RPMI8226 (cell line): ENCODE data around the gene PTPRN.
"Not testable (repeated sequence)": the region's sequence is repeated elsewhere in the genome, so short reads cannot be mapped to it uniquely, and the experiment has no call there.

Source experiments
- DNase-seq: peaks from one replicate; pipeline ENCODE4 v3.0.0-alpha.2; 2015

PTPRN gene

DNA sequence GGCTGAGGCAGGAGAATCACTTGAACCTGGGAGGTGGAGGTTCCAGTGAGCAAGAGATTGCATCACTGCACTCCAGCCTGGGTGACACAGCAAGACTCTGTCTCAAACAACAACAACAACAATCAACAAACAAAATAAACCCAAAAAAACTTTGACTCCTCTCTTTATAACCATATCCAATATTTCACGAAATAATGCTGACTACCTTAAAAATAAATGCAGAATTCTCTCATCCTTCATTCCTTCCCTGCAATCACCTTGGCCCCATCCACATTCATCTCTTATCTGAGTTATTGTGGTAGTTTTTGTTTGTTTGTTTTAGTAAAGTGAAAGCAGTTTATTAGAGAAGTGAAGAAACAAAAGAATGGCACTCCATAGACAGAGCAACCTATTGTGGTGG, 3.2 kb downstream of the PTPRN start:
- no peak for DNase-seq

DNA sequence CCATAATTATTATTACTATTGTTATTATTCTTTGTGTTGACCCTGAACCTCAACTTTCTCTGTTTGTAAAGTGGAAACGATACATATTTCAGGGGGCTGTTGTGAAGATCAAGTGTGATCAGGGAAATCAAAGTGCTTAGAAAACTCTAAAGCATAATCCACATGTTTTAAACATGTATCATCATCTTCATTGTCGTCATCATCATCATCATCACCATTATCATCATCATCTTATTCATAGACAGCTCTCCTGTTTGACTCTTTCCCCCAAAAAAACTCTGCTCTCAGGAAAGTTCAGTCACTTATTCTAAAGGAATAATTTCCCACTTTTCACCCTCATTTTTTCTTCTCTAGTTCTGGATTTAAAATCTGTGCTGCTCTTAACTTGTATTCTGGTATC, 5.0 kb downstream of the PTPRN start:
- no peak for DNase-seq

DNA sequence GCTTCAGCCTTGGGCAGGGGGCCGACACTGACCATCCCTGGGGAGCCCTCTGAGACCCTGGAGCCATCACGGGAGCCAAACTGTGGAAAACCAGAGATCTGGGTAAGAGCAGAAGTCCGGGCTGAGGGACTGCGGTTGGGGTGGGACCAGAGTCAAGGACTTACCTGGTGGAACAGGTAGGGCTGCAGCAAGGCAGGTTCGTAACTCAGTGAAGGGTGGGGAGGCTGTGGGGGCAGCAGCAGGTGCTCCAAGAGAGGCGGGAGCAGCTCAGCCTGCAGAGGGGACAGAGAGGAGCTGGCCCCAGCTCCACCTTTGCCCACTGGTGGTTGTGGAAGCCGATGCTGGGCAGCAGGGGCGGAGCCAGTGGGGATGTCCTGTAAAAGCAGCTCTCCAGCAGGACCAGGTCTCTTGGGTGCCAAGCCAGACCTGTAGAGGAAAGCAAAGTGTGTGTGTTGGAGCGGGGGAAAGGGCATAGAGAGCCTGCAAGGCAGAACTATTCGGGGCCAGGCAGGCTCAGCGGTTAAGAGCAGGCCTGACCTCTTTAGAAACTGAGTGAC, 6.7 kb downstream of the PTPRN start:
- DNase-seq = no peak

DNA sequence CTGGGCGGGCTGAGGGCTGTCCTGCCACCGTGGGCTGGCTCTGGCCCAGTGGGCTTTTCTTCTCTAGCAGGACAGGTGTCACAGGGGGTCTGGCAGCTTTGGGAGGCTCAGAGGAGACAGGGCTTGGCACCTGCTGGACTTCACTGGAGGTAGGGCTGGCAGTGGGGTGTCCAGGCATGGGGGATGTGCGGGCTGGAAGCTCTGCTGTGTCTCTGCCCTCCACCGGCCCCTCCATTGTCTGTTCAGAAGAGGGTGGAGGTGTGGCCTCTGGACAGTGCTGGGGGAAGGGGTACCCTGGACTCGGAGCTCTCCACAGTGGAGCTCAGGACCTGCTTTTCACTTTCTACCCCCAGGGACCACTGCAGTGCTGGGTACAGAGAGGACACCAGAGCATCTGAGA, 9.2 kb downstream of the PTPRN start:
- no peak for DNase-seq

DNA sequence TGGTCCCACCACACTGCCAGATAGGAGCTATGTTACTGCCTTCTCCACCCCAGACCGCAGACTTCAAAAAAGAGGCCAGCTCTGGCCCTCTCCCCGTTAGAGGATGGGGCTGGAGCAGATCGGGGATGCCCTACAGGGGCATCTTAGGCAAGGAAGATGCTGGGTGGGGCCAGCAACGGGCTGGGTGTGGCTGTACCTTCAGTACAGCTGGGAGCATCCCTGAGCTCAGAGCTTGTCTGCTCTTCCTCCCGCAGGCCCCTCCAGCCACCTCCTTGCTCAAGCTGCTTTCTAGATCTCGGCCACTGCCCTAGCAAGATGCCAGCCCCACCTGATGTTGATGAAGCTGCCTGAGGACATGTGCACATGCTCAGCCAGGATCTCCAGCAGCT, 9.8 kb downstream of the PTPRN start:
- DNase-seq = no peak

DNA sequence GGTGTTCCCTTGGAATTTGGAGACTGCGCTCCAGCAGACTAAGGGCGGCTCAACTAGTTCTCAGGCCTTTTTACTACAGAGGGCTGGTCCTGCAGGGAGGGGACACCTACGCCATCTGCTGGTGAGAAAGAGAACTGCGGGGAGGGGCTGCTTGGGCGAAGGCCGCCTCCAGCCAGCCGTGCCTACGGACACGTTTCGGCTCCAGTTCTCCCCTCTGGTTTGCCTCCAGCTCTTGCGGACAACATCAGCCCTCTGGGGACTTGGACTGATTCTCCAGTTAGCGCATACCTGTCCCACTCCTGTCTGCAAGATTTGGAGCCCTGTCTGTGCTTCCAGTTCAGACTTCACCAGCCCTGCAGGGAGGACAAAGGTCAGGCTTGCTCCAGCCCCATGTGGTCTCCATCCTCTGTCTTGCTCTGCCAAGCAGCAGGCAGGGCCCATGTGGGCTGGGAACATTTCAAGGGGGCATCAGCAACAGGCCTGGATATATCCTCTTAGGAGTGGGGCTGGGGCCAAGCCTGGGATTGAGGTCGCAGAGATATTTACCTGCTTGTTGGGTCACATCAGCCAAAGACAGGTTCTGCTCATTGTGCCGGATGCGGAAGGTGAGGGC, 10.3 kb downstream of the PTPRN start:
- DNase-seq = peak; percentile 71

DNA sequence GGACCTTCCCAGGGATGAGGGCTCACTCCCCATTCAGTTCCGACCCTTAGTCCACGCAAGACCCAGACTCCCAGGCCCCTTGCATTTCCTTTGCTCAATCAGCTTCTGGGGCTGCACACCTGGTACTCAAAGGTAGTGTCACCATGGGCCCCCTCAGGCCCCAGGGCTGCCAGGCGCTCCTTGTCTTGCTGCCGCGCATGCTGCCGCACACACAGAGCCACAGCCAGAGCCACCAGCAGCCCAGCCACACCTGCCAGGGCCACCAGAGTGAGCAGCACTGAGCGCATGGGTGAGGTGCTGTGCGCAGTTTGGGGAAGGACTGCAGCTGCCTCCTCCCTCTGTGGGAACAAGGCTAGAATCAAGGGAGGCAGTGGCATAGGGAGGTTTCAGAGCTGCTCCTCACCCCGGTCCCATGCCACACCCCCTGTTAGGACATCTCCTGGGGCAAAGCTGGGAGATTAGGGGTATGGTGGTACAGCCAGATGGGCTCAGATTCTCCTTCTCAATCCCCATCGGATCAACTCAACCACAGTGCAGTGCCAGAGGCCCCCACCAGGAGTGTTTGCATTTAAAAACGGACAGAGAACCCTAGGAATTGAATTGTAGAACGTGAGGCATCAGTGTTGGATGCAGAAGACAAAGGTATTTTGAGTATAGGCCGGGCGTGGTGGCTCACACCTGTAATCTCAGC, 11.3 kb downstream of the PTPRN start:
- no peak for DNase-seq

DNA sequence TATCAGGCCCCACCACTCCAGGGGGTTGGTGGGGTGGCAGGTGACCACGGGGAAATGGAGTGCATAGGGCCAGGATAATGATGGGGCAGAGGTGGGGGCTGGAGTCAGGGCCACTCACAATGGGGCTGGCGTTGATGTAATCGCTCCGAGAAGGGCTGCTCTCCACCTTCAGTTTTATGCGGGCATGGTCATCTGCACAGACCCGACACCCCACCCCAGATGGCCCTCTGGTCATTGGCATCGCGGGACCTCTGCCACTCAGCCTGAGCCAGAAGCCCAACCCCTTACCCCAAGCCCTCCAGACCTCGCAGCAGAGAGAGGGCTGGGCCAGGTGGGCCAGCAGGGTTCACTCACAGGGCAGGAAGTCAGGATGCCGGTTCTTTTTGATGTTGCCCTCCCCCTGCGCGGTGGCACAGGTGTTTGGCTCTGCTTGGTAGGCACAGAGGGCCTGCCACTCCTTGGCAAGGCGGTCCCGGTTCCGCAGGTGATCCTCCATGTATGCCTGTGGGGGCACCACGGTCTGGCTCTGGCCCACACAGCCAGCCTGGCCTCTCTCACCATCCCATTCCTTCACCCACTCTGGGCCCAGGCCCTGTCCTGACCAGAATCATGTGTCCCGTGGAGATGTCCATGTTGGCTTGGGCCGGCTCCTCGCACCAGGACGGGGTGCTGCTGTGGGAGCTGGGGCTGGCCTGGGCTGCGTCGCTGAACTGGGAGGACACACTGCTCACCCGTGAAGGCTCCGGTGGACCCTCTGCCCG, 12.4 kb downstream of the PTPRN start:
- DNase-seq = peak; percentile 35

DNA sequence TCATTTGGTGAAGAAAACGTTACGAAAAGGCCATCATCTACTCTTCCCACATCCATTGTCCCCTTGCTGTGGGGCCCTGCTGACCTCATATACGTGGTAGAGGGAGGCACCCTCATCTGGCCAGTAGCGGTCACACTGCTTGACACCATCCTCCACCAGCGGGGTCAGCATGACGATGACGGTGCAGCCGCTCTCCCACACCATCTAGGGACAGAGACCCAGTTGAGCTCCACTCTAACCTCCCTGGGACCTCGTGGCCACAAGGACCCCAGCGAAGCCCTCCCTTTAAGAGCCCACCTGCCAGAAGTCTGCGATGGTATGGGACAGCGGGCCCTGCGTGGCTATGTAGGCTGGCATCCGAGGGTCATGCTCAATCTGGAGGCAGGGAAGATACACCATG, 13.1 kb downstream of the PTPRN start:
- DNase-seq = no peak

DNA sequence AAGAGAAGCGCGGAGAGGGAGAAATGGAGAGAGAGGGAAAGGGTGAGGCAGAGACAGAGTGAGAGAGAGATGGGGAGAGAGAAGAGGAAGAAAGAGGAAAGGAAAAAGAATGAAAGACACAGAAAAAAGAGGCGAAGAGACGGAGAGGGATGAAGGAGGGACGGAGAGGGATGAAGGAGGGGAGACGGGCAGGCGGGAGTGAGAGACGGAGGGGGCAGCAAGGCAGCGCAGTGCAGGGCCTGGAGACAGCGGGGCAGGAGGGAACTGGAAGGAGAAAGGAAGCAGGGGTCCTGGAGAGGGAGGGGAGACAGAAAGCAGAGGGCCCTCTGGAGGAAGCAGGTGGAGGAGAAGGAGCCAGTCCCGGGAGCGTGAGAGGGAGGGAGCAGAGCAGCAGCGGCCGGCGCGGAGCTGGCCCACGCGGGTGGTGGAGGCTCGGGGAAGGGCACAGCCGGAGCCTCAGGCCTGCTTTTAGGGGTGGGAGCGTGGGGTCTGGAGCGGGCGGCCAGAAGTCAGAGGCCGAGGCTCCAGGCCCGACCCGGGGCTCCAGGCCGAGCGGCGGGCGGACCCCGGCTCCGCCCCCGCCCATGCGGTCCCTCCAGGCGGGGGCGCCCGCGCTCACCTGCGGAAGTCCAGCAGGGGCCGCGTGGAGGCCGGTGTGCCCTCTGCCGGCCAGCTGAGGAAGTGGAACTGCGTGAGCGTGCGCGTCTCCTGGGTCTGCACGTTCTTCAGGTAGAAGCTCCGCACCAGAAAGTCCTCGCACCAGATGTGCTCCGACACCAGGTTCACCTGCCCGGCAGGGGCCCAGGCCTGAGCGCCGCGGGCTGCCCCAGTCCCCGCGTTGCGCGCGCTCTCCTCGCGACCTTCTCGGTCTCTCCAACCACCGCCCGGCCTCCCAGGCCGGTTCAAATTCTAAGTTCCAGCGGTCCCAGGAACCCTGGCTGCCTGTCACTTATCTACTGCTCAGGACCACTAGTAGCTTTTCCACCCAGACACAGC, 14.5 kb downstream of the PTPRN start:
- peak; percentile 89 for DNase-seq

DNA sequence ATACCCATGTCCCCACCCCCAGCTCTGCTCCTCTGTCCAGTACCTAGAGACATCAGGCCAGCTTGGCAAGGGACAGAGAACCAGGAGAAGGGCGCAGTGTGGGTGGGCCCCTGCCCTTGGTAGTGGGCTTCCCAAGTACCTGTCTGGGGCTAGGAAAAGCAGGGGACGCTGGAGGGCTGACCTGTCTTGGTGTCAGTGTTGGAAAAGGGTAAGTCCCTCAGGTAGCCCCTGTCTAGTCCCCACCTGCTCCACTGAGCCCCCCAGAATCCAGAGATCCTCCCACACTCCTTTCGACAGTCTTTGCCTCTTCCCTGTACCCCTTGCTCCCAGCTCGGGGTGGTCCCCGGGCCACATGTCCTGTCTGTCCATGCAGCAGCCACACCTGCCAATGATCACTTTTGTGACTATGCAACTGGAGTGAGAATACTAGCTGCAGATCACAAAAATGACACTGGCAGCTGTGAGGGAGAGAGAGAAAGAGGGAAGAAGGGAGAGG, 15.4 kb downstream of the PTPRN start:
- no peak for DNase-seq

DNA sequence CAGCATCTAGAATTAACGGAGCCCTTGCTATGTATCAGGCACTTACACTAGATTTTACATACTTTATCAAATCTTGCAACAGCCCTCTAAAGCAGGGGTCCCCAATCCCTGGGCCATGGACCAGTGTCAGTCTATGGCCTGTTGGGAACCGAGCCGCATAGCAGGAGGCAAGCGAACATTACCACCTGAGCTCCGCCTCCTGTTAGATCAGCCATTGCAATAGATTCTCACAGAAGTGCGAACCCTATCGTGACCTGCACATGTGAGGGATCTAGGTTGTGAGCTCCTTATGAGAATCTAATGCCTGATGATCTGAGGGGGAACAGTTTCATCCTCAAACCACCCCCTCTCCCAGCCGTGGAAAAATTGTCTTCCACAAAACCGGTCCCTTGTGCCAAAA, 16.6 kb downstream of the PTPRN start:
- DNase-seq = no peak

DNA sequence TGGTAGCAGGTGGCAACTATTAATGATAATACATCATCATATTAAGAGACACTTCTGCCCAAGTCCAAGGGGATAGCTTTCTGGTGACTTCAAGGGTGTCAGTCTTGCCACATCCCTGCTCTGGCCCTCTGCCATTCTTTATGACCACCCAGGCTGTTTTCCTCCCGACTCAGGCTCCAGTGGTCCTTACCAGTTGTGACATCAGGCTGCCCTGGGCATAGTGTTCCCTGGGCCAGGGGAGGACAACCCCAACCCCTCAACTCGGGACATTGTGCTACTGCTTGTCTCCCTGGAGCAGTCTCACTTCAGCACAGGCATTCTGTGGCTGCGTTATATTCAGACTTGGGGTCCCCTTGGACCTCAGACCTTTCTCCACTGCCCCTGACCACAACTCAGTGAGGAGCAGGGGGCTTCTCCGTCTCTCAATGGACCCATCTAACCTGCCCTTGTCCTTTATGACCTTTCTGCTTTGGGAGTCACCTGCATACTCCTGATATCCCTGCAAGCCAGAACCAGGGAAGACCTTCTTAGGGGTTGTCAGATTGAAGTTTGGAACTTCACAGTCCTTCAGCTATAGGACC, 17.2 kb downstream of the PTPRN start:
- no peak for DNase-seq

DNA sequence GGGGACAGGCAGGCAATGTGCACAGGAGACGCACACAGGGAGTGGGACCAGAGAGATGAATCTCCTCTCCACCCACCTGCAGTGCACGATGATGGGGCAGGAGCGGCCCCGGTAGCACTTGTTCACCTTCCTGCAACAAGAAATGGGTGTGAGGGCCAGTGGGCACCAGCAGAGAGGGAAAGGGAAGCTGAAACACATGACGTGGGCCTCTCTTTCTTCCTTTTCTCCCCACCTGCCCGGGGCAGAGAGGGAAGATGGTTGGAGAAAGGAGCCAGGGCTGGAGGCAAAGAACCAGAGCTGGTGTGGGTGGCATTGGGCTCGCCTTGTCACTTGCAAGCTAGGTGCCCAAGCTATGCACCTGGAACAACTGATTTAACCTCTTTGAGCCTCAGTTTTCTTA, 17.8 kb downstream of the PTPRN start:
- DNase-seq = no peak

DNA sequence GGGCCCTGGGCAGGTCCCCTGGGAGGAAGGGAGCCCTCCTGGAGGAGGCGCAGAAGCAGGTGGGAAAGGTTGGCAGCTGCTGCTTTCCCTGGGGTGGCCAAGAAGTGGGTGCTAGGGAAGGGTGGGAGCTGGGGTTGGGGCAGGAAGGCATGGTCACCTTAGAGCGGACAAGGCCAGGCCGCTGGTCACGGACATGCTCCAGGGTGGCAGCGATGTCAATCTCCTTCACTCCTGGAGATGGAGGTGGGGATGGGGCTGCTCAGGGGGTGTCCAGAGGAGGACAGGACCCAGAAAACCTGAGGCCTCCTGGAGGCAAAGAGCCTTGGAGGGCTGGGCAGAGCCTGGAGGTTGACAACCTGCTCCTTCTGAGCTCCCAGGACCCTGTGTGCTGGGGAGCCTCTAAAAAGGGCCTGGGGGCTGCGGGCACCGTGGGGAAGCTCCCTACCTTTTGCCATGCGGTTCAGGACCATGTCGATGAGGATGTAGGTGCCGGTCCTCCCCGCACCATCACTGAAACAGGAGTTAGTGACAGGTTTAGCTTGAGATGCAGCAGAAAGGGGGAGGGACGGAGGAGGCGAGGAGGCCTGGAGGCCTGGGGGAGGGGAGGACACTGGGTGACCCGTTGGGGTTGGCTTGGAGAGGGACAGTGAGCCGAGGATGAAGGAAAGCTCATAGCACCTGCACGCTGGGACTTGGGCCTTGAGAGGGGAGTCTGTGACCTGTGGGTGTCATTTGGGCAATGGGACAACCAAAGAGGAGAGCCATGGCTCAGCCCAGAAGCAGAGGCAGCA, 18.6 kb downstream of the PTPRN start:
- no peak for DNase-seq

DNA sequence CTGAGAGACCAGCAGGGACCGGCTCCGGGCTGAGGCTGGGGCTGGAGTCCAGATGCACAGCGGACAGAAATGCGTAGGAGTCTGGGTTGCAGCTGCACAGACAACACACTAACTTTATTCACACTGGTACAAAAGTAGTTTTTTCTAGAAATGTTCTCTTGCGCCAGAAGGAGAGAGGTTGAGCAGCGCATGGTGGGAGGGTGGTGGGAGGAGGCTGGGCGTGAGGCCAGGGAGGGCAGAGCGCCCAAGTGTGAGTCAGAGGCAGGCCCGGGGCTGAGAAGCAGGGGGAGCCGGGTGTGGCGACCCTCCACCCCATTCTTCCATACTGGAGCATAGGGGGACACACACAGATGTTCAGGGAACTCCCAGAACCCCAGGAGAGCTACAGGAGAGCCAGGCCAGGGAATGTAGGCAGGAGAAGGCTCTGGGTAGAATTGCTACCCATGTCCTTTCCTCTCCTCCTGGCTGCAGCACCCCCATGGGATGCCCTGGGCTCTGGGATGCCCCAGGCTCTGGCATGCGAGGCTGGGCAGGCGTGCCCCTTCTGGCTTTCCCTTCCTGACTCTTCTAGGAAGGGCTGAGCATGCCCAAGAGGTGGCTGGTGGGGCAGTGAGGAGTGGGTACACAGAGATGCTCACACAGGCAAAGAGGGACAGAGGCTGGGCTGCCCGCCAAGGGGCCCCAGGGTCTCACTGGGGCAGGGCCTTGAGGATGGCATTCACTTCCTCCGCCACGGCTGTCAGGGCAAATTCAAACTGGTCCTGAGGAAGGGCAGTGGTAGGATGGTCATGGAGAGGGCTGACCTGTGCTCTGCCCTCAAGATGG, 19.5 kb downstream of the PTPRN start:
- DNase-seq = peak; percentile 11

DNA sequence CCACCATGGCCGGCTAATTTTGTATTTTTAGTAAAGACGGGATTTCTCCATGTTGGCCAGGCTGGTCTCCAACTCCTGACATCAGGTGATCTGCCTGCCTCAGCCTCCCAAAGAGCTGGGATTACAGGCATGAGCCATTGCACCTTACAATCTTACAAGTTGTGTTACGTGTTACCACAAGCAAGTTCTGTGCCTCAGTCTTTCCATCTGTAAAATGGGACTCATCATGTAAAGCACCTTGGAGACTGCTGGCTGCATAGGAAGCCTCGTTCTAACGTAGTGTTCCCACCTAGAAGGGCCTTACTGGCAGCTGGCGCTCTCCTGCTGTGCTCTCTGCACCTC, 20.0 kb downstream of the PTPRN start:
- no peak for DNase-seq

DNA sequence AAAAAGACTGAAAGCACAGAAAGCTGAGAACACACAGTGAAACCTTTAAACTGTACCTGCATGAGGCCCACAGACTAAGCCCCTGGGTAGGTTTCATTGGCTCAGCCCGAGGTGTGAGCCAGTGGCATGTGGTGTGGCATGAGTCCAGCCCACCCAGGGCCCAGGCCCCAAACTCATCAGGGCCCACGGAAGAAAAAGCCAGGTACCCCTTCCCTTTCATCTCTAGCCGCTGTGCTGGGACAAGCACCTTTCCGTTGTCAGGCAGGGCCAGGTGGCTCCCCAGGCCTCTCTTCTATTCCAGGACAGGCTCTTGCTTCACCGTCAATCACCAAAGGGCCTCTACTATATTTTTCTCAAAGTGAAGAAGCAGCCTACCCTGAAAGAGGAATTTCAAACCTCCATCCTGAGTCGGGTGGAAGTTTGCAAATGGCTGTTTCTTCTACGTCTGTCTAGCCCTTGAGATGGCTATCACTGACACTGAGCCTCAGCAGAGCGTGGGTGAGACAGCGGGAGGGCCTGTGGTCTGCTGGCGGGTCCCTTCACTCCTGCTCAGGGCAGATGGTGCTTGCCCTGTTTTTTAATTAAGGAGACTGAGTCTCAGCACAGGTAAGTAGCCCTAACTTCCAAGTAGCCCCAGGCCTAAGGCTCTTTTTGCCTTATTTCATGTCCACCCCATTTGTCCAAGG, 21.5 kb downstream of the PTPRN start:
- DNase-seq = no peak

DNA sequence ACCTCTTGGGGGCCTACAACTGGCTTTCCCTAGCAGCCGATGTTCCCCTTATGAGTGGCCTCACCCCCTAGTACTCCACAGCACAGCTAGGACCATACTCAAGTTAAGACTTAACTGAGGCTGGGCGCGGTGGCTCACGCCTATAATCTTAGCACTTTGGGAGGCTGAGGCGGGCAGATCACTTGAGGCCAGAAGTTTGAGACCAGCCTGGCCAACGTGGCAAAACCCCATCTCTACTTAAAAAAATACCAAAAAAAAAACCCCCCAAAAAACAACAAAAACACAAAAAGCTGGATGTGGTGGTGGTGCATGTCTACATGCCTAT, 22.1 kb downstream of the PTPRN start:
- DNase-seq = not testable (repeated sequence)
